Activated T-helper 1 cell treated with Interleukin-2 at 50 U/mL for 16 hours (primary cell): ENCODE data around the gene NOP56.
A peak's percentile ranks its signal among the peaks of the same experiment; 100 is the strongest.
"Not testable (repeated sequence)": the region's sequence is repeated elsewhere in the genome, so short reads cannot be mapped to it uniquely, and the experiment has no call there.

Source experiments
- DNase-seq: peaks from one replicate; pipeline ENCODE4 v3.0.0-alpha.2; 2020; ENCODE audit warnings: low read depth

Gene NOP56

DNA sequence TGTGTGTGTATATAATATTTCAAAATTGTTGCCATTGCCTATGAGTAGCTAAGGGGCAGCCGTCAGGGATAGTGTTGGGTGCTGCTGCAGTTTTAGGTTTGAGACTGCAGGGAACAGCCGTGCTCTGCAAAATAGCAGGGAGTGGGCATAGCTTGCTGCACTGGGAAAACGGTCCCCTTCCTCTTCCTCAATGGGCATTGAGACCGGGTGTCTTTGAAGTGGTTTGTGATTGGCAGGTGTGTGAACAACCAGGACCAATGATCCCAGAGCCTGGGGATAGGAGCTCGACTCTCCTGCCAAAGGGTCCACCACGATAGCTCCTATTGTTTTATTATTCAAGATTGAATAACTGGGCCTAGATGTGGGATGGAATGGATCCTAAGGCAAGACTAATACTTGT is 35.1 kb downstream of the NOP56 start:
- no peak for DNase-seq

DNA sequence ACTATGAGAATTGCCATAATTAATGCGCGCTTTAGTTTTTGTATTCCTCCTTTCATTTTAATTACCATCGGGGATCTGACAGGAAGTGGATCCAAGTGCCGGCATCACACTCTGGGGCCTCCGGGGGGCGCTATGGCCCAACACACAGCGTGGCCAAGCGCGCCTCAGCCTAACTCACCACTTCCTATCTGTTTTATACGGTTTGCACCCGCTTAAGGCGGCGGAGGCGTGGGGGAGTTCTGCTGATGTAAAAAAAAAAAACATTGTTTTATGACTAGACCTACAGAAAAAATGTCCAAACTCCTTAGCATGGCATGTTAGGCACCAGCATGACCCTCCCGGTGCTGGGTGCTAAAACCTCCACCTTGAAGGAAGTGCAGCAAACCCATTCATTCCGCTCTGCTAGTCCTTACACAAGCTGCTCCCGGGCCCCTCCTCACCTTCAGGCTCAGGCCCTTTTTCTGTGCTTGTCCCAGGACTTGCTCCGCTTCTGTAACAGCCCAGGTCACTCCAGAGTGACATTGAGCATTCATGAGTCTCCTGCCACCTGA is 35.7 kb downstream of the NOP56 start:
- peak; percentile 62 for DNase-seq

DNA sequence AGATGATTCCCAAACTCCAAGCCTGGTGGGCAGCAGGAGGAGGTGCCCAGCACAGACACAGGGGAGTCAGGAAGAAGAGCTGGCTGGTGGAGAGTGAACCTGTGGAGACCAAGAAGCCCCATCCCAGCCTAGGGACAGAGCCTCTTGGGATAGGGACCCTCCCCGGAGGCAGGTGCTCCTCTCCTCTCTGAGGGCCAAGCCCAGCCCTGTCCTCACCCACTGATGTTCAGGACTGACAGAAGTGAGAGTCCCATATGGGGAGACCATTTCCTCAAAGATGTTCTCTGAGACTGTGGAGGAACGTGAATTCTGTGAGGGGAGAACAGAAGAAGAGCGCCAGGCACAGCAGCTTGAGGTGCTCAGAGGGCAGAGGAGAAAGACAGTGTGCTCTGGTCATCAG is 37.8 kb downstream of the NOP56 start:
- DNase-seq: no peak

DNA sequence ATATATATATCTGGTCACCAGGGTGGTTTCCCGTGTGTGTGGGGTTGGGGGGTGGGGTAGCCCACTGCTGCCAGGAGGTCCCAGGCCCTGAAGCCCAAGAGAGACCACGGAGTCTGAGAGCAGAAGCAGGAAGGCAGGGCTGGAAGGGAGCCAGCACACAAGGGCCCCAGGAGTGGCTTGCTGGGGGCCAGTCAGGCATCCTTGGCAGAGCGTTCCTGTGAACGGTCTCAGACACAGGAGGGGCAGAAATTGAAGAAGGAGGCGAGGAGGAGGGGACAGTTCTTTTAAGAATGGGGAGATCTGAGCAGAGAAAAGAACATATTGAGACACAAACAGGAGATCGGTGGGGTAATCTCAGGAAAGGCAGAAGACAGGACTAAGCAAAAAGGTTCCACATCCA is 38.3 kb downstream of the NOP56 start:
- no peak for DNase-seq

DNA sequence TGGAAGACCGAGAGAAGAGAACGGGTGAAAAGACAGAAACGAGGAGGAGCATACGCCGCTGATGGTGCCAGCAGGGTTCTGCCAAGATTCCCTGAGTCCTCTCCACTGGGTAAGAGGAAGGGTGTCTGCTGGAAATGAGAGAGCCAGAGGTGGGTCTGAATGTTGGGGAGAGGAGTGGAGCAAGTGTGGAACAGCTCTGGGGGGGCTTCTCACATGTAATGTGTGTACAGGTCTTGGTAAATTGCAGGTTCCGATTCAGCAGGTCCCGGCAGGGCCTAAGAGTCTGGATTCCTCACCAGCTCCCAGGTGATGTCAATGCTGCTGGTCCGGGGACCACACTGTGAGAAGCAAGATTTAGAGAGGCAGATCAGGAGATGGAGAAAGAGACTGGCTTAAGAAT is 38.7 kb downstream of the NOP56 start:
- no peak for DNase-seq

DNA sequence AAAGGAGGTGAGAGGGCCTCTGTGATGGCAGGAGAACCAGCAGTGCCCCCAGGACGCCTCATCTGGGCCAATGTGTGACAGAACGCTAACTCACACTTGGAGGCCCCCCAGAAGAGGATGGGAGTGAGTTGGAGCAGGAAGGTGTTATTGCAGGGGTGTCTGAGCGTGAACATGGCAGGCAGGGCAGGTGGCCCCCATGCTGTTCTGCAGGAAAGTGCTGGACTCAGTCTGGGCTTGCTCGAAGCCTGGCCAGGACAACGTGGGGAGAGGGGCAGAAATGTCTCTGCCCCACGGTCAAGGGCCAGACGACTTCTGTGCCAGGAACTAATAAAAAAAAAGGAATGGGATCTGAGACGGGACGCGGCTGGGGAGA is 39.2 kb downstream of the NOP56 start:
- no peak for DNase-seq

DNA sequence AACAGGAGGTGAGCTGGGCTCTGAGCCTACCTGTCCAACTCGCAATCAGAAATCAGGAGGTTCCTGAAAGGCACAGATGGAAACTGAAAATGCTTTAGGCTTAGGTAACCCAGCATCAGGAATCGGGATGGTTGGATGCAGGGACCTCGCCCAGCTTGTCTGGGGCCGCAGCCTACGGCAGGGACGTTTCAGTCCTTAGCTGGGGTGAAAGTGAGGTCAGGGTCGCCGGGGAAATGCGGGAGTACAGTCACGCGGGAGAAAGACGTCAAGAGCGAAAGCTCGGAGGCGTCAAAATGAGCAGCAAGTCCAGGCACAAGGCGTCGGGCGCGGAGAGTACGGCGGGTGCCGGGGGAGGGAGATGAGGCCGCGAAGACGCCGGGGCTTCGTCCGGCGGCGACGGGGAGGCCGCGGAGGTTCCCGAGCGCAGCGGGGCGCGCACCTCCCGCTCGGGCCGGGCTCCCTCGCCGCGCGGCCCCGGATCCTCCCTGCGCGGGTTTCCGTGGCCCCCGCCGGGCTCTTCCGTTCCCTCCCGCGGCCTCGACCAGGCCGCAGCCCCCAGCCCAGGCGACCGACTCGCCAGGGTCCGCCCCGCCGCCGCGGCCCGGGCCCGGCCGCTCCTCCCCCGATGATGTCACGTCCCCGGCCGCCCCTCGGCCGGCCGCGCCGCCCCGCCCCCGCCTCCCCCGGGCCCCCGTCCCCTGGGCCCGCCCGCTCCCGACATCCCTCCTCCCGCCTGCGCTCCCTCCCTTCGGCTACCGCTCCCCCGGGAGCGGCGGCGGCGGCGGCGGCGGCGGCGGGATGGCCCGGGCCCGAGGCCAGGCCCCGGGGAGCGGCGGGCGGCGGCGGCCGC is 39.8 kb downstream of the NOP56 start, which contains the start of gene EBF4:
Gene EBF4 (plus strand): TSS at position 745 of the 850 bp plus-strand sequence. CDS start 866 bp downstream, outside the sequence.
- DNase-seq: no peak

DNA sequence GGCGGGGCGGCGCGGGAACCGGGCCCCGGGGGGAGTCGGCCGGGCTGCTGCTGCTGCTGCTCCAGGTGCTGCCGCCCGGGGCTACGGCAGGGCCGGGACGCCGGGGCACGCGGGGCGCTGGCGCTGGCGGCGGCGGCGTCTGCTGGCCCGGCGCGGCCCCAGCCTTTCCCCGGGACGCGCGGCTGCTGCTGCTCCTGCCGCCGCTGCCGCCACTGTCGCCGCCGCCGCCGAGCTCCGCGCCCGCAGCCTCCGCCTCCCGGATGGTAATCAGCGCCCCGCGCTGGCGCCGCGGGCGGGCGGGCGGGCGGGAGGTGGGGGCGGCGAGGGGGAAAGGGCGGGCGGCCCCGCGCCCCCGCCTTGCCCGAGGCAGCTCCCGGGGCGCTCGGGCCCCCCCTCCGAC is 40.5 kb downstream of the NOP56 start:
- DNase-seq: no peak

DNA sequence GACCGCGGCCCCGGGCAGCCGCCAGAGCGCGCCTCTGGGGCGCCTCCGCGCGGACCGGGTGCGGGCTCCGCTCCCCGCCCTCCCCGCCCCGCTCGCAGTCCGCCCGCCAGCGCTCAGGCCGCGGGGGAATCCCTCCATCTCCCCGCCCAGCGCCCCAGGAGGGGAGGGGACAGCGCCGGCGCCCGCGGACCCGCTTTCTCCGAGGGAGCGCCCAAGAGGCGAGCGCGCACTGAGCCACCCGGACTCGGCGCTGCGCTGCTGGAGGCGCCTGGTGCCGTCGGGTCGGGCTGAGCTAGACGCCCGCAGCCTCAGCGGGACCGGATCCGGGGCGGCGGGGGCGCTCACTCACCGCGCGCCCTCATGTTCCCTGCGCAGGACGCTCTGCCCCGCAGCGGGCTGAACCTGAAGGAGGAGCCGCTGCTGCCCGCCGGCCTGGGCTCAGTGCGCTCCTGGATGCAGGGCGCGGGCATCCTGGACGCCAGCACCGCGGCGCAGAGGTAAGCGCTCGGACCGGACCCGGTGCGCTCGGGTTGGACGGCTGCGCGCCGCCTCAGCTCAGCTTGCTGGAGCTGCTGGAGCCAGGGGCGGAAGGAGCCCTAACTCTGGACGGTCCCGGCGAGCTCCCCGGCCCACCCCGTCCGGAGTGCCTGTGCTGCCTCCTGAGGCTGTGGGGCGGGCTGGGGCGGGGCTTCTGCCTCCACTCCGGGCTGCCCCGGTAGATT is 41.0 kb downstream of the NOP56 start:
- peak; percentile 24 for DNase-seq

DNA sequence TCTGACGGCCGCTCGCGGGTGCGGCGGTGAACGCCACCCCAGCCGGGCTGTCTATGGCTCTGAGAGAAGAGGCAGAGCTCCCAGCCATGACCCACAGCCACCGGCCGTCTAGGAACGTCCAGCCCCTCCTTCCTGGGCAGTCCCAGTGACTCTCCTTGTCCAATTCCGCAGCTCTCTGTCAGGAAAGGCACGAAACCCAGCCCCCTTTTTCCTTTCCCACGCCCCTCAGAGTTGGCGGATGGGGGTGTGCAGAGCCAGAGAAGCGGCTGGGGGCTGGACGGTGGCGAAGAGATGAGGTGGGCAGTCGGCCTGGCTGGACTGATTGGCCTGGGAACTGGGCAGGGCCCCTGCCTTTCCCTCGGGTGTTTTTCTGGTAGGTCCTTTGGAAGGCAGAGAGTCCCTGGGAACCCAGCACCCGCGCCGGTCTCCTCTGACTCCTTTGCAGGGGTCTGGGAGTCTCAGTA is 41.6 kb downstream of the NOP56 start:
- no peak for DNase-seq

DNA sequence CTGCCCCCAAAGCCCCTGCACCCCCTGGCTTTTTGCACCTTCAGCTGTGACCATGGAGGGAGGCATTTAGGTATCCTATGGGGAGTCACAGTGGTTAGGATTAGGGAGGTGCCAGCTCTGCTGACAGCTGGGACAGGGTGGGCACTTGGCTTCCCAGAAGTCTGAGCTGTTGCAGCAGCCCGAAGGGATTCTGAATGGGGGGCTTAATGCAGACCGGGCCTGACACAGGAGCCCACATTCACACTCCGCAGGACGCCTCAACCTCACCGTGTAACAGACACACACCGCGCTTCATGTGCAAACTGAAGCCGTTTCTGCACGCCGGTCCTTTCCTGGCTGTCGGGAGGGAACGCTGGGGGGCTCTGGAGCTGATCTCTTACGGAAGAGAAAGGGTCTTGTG is 42.1 kb downstream of the NOP56 start:
- no peak for DNase-seq

DNA sequence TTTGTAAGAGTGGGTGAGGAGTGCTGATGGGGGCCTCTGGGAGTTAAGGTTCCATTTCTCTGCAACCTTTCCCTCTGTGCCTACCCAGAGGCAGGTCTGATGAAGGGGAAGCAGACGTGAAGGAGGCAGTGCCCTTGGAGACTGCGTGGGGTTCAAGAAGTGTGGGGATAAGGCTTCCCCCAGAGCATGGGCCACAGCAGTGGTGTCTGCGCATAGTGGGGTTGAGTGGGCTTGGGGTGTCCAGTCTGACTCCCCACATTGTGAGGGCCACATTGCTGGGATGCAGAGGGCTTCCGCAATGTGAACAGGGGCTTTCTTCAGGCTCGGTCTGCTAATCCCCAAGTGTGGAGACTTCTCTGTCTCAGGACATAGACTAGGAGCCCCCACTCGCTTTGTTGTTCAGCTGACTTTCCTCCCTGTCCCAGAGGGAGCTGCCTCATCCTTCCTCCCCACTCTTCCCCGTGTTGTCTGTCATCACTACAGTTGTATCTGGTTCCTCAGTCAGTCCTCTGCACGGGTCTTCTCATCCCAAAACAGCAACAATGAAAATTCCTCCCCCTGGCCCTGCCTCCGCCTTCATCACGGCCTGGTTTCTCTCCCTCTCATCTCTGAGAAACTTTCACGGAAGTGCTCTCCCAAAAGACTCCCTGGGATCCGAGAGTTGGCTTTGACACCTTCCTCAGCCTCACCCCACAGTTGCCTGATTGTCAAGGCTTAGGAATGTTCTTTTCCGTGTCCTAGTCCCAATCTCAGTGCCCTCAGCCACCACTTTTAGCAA is 43.0 kb downstream of the NOP56 start:
- no peak for DNase-seq

DNA sequence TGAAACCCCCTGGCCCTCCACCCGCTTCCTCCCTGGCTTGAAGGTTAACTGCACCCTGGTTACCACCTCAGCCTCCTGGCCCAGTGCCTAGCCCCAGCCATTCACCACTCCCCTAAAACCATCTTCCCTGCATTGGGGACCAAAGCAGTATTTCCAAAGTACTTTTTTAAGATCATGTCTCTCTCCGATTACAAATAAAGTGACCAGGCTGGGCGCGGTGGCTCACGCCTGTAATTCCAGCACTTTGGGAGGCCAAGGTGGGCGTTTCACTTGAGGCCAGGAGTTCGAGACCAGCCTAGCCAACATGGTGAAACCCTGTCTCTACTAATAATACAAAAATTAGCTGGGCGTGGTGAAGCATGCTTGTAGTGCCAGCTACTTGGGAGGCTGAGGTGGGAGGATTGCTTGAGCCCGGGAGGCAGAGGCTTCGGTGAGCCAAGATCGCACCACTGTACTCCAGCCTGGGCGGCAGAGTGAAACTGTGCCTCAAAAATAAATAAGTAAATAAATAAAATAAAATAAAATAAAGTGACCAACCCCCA is 43.6 kb downstream of the NOP56 start:
- not testable (repeated sequence) for DNase-seq

DNA sequence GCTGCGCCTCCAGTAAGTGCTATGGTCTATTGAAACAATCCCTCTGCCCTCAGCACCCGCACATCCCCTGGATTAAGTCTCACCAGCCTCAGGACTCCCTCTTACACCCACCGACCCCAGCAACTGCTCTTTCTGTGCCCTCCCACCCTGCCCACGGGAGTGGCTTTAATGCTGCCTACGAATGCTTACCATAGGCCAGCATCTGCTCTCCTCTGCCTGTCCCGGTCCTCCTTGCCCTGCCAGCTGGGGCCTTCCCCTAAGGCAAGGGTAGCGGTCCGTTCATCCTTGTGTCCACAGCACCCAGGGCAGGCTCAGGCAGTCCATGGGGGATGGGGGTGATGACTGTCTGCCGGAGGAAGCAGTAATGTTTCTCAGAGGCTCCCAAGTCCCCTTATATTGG is 44.2 kb downstream of the NOP56 start:
- no peak for DNase-seq

DNA sequence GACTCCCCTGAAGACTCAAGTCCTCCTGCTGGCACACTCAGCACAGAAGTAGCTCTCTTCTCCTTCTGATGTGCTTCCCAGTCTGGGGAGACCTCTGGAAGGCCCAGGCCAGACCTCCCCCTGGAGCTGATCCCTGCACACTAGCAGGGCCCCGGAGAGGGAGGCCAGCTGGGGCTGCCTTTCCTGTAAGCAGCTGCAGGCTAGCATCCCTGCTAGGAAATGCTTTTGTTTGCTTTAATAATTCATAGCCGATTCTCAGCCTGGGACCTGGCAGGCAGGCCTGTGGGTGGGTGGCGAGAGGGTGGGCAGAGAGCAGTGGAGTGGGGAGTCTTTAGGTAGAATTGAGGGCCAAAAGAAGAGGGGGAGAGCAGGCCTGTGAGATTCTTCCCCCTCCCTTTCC is 45.3 kb downstream of the NOP56 start:
- no peak for DNase-seq

DNA sequence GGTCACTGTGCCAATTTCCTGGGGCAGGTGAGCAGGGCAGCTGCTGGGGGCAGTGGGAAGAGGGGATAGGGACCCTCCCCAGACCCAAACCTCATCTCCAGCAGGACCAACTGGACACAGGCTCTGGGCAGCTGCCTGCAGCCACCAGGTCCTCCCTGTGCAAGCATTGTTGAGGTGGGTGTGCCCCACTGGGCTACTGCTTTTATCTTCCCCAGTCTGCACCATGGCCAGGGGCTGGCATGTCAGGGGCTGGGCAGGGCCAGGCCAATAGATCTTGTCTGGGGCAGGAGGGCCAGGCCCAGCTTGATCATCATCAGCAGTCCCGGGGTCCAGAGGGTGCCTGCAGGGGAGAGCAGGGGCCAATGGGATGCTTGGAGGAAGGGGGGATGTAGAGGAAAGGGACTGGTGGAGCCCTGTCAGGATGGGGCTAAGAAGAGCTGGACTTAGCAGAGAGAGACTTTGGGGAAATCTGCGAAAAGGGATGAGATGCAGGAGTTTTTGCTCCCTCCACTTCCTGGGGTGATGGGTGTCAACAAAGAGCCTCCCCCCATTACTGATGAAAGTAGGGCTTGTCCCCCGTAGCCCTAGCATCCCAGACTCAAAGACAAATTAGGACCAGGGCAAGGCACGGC is 45.9 kb downstream of the NOP56 start:
- no peak for DNase-seq

DNA sequence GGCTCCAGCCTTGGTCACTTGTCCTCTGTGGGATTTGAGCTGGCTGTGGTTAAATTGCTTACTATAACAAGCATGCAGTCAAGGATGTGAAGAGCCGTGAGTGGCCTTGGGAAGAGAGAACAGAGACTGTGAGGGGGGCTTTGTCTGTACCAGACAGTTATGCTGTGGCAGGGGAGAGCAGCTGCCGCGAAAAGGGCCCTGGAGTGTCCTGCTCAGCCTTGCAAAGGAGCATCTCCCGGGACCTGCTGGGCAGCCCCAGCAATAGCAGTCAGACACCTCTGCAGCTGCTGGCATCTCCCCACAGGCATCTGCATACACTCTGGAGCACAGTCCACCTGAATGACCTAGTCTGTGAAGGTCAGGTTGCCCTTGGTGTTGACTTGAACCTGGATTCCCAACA is 46.5 kb downstream of the NOP56 start:
- DNase-seq: no peak

DNA sequence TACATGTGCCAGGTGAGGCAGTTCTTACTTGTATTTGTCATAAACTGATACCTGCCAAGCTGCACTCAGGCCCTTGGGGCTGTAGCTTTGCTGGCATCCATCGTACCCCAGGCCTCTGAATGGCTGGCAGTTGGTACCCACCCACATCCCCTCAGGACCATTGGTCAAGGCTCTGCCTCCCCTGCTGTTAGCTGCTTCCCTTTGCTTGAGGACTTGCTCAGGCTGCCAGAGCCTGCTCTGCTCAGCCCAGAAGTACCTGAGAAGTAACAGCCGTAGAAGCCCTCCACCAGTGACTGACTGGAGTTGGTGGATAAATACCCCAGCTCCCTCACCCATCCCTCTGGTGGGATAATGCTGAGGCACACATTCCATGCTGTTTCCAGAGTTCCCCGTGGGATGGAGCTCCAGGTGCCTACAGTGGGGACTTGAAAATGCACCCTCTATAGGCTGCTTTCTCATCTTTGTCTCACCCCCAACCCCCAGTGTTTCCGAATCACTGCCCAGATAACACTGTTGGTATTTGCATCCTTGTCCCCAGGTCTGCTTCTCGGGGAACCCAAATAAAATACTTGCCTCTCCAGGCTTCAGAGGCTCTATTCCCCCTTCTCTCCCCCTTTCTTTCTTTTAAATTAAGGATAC is 47.5 kb downstream of the NOP56 start:
- DNase-seq: no peak

DNA sequence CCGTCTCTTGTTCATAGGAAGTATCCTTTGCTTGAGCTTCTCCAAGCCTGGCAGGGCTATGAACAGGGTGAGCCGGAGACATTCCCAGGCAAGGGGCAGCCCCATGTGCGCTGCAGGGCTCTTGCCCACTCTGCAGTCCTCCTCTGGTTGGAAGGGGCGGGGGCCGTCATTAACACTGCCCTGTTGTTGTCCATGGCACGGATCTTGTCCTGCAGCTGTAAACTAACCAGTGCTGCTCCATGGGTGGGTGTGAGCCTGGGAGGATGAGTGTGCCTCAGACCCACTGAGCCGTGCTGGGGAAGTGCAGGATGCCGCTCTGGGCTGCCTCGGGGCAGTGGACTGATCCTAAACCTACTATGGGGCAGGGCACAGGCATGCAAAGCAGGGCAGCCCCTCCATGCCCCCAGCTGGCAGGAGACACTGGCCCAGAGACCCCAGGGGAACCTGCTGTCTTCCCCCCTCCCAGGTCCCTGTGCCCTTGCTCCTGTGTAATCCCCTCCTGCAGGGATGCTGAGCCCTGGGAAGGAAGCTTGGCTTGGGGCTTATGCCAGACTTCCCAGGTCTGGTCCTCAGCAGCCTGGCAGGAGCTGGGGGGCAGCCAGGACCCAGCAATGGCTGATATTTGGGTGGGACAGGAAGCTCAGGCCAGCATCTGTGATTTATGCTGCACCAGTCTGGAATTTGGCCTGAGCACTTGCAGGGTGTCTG is 48.6 kb downstream of the NOP56 start:
- no peak for DNase-seq

DNA sequence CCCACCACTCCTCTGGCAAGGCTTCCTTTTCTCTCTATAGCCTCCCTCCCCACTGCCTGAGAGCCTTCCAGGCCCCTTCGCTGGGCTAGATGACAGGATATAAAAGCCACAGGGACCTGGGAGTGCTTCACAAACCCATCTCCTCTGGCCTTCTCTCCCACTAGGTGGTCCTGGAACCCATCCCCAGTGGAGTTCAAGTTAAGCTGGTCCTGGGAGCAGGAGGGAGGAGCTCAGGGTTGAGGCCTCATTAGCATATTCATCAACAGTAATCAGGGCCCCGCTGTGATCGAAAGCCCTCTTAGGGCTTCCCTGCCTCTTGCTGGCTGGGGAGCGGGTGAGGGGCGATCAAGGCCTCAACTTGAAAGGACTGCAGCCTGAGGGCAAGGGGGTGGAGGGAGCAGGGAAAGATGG is 49.2 kb downstream of the NOP56 start:
- DNase-seq: no peak
